Activated CD4-positive, alpha-beta T cell treated with anti-CD3 and anti-CD28 coated beads, Interleukin-2, Interleukin-4, amounts not matched to agents 100 ng/mL and 50 ng/mL, durations not matched to agents 16 hours and 8 hours (primary cell): ENCODE measurements around the gene OTX2.

Experiments
- DNase-seq: peaks from one replicate; pipeline ENCODE4 v3.0.0-alpha.2; 2020; ENCODE audit warnings: low spot score

OTX2 gene

DNA sequence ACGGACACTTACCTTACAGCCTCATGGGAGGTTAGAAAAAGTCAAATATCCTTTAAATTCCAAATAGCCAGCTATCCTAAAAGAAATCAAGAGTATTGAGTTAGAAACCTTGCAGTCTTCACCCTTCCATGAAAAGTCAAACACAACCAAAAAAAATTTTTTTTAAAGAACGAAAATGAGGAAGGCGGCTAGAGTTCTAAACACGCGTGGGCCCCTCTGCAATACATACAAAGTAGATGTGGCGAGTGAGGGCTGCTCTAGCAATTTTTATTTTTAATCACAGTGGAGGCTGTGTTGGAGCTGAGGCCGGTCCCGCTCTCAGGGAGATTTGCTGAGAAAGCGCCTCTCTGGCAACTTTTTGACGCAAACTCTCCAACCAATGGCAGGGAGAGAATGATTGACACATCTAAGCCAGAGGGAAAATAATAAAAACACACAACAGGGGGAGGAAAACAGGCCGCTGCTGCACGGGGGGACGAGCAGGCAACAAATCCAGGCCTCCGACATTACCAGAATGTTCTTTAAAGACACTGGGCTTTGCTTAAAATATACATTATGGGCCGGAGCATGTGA, at the start of gene OTX2:
Gene OTX2, minus strand, starts transcription at position 333 of the 573 bp plus-strand sequence. CDS start 5,023 bp downstream, outside the sequence.
- DNase-seq, result no peak

- DNase-seq, result no peak
Observed at GRCh38 chr14:56858422-56858821, 48.1 kb upstream of the OTX2 start.

DNA sequence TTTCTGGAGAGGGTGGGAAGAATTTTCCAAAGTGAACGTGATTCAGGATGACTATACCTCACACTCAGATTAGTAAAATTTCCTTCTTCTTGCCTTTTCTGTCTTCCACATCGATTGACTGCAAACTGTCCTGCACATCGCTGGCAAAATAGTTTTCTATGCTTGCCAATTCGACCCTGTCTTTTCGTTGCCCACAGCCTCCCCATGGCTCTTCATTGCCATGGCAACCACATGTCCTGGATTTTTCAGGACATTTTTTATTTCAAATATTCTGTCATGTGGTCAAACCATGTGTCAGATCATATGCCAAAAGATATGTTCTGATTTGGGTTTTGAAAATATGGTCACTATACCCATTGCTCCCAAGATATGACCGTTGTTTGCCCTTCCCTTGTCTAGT, 46.9 kb upstream of the OTX2 start:
- no peak for DNase-seq

DNA sequence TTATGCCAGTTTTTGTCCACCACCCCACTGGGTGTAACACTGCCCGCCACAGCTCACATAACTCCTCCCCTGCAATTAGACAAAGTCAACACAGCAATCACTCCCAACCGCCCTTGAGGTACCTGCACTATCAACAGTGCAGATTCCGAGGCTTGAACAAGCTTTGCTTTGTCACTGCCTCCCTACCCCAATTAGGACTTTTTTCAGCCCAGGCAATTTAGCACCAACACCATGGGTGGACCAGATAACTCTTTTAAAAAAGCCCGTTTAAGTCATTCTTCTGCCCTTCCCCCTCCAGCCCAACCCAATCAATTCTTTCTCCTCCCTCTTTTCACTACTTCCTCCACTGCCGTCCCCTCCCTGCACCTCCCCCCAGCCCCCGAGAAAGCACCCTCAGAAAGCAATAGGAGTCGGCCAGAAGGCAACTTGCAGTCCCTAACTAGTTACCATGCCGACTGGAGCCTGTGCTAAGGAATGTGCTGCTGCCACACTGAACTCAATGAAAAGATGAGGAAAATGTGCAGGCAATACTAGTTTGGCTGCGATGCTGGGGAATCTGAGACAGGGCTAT, 45.7 kb upstream of the OTX2 start:
- no peak for DNase-seq

DNA sequence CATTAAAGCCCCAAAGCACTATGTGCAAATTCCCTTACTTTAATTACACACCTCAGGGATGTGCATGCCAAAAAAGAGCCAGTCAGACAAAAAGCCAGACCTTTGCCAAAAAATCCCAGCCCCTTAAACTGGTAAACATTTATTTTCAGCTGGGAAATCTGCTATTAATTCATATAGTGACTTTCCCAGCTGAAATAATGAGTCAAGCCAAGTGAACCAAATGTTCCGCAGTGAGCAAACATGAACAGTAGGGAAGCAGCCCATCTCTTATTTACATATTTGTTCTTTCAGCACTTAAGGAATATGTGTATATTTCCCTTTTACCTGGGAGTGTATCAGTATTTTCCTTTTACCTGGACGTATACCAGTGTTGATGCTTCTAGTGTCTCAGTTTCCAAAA, 44.0 kb upstream of the OTX2 start:
- no peak for DNase-seq

- DNase-seq, result no peak
Observed at GRCh38 chr14:56846970-56847930, 37.0 kb upstream of the OTX2 start.

DNA sequence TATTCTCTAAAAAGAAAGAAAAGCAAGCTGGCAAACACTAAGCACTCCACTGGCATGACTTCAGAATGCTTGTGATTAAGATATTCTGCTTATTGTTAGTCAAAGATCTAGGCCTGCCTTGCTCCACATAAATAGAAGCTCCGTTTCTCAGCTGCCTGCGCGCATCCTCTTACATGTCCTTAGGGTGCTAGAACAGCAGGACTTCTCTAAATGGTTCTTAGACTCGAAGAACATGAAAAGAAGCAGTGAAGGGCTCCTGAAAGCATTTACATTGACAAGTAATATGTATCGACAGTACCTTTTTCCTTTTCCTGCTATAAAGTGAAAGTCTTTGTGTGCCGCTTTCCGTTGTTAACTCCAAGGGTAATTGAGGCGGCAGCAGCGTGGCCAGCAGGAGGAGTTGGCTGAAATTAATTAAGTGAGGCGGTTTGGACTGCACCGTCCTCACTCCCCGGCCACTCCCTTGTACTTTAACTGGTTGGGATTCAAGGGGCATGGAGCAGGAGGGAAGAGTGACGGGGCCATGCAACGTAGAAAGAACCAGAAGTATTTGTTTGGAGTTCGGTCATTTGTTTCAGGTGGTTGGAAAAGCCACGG, 34.2 kb upstream of the OTX2 start:
- DNase-seq, result no peak

GRCh38 chr14:56841611-56842010, 31.3 kb upstream of the OTX2 start:
- DNase-seq, result no peak

DNA sequence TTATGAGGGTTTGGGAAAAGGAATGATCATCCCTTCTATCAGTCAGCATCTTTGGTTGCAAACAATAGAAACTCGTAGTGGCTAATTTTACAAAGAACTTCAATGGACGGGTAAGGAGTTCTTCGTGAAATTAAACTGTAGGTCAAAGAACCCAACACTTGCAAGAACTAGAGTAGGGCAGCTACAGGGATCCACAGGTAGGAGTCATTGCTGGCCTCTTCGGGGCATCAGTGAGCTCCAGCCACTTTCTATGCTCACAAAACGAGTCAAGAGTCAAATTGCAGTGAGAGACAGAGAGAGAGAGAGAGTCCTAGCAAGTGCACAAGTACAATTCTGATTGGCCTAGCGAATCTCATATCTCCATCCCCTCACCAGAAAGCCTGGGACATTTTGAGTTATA, 29.9 kb upstream of the OTX2 start:
- no peak for DNase-seq

DNA sequence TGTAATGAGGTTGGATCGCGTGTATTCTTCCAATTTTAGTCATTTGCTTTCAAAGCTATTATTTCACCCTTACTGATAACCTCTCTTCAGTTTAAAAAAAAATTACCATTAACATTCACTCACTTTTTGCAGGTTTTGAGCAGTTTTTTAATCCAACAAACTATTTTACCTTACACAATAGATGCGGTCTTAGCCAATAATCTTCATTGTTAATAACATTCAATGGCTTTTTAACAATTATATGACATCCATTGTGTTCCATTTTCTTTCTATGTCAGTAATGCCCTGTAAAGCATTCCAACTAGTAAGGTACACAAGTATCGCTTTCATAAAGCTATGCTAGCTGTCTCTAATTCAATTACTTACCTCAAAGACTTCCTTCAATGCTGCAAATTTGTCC, 18.9 kb upstream of the OTX2 start:
- DNase-seq, result no peak

- no peak for DNase-seq
Observed at GRCh38 chr14:56826214-56826613, 15.9 kb upstream of the OTX2 start.

GRCh38 chr14:56821805-56822610, 11.7 kb upstream of the OTX2 start:
- no peak for DNase-seq

DNA sequence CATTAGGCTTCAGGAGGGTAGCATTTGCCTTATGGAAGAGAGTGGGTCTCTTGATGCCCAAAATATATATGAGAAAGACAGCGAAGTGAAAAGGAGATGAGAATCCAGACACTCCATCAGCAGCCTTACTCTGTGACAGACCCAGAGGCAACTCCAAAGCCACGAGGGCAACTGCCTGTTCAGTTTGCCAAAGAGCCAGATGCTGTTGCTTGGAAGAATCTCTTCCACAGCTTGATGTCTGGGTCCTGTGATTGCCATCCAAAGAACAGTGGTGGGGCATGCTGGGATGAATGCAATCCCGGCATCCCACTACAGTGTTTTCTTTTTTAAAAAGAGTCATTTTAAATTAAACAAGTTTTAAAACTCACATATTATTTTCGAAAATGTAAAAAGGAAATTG, 10.9 kb upstream of the OTX2 start:
- DNase-seq, result no peak

DNA sequence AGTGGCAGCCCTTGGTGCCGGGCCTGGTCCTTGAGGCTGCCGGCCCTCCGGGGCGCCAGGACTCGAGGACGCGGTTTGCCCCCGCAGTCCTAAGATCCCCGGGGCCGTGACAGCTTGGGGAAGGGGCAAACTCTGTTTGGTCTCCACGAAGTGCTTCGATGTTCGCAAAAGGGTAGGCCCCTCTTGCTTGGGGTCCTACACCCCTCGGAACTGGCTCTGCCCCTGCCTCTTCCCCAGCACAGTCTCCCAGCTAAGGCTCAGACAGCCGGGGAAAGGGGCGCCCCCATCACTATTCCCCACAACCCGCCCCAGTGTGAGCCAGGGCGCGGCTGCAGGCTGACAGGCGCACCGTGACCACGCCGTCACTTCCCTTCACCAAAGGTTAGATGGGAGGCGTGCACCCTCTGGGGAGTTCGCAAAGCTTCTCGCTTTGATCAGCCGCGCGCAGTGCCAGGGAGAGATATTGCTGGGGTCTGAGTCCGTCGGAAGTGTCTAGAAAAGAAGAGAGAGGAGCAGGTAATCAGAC, 7.2 kb upstream of the OTX2 start:
- no peak for DNase-seq

DNA sequence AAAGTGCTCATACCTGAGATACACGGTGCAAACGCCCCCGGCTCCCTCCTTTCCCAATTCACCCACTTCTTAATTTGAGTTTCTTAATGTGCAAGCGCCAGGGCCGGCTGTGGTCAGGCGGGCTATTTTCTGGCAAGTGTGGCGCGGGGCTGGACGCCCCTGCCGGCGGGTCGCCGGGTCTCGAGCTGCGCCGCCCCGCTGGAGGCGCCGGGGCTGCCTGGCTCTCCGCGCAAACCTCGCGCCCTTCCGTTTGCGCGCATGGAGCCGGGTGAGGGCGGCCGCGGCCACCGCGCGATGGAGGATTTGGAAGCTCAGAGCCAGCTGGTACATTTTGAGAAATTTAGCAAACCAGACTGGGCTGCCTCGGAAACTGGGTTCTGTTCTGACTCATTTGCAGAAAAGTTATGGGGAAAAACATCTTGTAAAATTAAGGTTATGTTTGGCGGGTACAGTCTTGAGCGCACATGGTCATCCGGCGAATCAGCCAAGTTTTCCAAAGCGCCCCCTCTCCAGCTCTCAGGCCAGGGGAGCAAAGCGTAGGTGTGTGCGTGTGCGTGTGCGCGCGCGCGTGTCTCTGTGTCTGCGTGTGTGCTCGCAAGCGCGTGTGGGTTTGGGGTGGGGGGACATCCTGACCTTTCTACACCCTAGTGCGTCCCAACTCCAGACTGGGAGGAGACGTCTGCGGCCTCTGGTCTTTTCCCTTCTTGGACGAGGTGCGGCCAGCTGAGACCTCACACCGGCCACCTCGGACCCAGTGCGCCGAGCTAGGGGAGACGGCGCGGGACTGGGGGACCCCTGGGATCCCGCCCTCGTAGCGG, 6.5 kb upstream of the OTX2 start:
- no peak for DNase-seq

DNA sequence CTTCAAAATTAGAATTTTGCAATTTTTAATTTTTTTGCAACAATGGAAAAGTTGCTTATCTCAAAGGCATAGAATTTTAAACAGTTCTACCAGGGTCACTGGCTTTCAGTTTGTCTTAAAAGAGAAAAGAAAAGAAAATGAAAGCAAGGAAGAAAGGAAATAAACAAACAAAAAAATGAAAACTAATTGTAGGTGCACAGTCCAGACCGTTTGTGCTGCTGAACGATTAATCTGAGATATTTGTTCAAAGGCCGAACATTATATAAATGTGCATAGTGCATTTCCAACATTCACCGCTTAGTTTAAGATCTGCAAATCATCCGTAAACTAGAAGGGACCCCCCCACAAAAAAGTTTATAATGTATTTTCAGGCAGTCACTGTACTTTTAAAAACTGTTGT, 5.5 kb upstream of the OTX2 start:
- DNase-seq, result no peak

GRCh38 chr14:56814969-56815700, 4.9 kb upstream of the OTX2 start:
- DNase-seq, result no peak

DNA sequence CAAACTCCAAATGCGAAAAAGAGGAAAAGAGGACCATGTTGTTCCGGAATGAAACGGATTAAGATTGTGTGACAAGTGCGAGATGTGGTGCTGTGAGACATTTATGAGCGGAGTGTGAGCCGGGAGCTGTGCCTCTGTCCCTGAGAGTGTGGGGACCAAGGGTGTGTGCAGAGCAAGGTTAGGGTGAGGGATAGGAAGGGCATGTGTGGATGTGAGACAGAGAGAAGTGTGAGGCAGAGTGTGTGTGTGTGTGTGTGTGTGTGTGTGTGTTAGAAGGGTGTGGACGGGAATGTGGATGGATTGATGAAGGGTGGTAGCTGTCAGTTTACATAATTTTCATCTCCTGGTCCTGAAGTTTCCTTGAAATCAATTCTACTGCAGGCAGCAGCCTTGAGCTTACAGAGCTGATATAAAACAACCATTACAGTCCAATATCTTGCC, 4.3 kb upstream of the OTX2 start:
- DNase-seq, result no peak

DNA sequence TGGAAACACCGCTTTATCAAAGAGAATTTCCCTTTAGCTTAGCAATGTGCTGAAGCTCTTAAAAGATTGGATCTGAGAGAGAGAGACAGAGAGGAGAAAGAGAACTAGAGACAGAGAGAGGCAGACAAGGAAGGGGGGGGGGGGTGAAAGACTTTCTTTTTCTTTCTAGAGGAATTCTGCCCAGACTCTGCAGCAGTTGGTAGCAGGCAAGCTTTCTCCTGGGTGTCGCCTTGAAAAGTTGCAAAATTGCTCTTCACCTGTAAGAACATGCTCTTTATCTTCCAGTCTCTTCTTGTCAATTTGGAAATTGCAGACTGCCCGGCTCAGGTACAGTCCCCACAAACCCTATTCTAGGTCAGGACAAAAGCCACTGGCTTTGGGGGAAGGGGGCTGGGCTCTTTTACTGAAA, 2.9 kb upstream of the OTX2 start:
- no peak for DNase-seq
